GM12874 (cell line): ENCODE results near the gene SPAG17.

Experiments used
- CTCF ChIP-seq: IDR thresholded peaks from 2 replicates; pipeline ENCODE4 v1.5.1; 2011; ENCODE audit warnings: low read depth, mild to moderate bottlenecking, control low read depth, low read length, moderate library complexity; ENCODE audit not compliant: insufficient read depth

Gene SPAG17

GRCh38 chr1:117911051-117911450 lies 274.0 kb downstream of the SPAG17 start:
- no peak for TF ChIP-seq CTCF

GRCh38 chr1:117905019-117905418 lies 280.0 kb downstream of the SPAG17 start:
- no peak for TF ChIP-seq CTCF

- no peak for TF ChIP-seq CTCF
These were observed 280.5 kb downstream of the SPAG17 start for GRCh38 chr1:117904485-117904884.
